OCI-M2 (cell line): Measurements from ENCODE around the gene CHCHD5.
"Not testable (repeated sequence)": the region's sequence is repeated elsewhere in the genome, so short reads cannot be mapped to it uniquely, and the experiment has no call there.

Experiments used
- DNase-seq: peaks from one replicate; lab custom pipeline; 2025; ENCODE audit not compliant: unreplicated experiment; lab: John Stamatoyannopoulos, UW

The CHCHD5 gene, protein sequence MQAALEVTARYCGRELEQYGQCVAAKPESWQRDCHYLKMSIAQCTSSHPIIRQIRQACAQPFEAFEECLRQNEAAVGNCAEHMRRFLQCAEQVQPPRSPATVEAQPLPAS

DNA sequence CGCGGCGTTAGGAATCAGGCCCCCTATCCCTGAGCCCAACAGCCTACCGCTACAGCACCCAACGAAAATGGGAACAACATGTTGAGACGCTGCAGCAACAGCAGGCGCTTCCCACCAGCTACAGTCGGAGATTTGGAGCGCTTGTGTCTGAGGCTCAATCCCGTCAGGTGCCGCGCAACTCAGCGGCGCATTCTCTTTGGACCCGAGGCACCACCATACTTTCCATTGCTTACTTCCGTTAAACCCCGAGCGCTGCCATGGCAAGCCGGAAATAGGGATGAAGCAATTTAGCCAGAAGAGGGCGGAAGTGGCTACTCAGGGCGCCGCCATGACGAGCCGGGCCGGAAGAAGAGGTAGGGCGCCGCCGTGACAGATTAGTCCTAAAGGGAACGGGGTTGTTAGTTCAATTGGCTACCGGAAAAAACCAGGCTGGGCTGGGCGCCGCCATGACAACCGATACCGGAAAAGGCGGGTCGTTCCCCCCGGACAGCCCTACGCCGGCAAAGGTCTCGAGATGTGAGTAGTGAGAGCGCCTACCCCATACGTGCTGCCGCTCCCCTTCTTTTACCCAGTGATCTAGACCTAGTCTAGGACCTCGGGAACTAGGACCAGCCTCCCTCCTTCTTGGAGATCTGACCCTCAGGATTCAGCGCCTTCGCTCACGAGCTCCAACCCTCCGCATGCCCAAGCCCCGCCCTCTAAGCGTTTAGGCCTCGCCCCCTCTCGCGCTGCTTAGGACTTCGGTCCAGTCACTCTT lies at the start of gene CHCHD5:
Gene CHCHD5, plus strand, starts transcription at position 476 of the 757 bp plus-strand sequence. Its CDS starts 39 bp downstream, at position 515.
- peak; percentile 73 for DNase-seq

DNA sequence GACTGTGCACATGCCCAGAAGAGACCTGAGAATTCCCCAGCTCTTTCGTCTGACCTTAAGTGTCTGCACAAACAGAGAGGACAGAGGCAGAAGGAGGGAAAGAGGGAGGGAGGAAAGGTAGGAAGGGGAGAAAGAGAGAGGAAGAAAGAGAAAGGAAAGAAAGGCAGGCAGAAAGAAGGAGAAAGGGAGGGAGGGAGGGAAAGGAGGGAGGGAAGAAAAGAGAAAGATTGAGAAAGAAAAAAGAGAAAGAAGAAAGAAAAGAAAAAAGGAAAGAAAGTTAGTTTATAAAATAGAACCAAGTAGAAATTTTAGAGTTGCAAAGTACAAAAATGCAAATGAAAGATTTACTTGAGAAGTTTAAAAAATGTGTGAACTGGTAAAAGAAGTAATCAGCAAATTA lies 49.6 kb upstream of the CHCHD5 start:
- DNase-seq = no peak

DNA sequence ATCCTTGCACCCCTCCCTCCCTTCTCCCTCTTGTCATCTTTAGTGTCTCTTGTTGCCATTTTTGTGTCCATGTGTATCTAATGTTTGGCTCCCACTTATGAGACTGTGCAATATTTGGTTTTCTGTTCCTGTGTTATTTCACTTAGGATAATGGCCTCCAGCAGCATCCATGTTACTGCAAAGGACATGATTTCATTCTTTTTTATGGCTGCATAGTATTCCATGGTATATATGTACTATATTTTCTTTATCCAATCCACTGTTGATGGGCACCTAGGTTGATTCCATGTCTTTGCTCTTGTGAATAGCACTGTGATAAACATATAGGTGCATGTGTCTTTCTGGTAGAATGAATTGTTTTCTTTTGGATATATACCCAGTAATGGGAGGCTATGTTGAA lies 47.7 kb upstream of the CHCHD5 start:
- not testable (repeated sequence) for DNase-seq

DNA sequence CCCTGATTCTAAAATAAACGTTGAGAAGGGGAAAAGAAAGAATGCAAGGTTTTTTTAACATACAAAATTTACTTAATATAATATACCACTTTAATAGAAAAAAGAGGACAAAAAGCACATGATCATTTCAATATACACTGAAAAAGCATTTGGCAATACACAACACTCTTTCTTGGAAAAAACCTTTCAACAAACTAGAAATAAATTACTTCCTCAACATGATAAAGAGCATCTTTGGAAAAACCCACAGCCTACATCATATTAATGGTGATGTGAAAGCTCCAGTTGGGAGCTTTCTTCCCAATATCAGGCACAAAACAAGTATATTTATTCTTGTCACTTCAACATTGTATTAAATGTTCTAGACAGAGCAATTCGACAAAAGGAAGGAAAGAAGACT lies 45.1 kb upstream of the CHCHD5 start:
- no peak for DNase-seq

DNA sequence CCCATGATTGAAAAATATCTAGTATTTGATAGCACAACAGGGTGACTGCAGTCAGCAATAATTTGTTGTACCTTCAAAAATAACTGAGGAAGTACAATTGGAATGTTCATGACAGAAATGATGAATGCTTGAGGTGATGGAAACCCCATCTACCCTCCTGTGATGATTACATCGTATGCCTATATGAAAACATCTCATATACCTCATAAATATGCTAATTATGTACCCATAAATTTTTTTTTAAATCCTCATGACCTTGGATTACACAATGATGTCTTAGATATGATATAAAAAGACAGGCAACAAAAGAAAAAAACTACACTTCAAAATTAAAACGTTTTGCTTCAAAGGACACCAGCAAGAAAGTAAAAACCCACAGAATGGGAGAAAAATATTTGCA lies 43.5 kb upstream of the CHCHD5 start:
- DNase-seq = no peak

DNA sequence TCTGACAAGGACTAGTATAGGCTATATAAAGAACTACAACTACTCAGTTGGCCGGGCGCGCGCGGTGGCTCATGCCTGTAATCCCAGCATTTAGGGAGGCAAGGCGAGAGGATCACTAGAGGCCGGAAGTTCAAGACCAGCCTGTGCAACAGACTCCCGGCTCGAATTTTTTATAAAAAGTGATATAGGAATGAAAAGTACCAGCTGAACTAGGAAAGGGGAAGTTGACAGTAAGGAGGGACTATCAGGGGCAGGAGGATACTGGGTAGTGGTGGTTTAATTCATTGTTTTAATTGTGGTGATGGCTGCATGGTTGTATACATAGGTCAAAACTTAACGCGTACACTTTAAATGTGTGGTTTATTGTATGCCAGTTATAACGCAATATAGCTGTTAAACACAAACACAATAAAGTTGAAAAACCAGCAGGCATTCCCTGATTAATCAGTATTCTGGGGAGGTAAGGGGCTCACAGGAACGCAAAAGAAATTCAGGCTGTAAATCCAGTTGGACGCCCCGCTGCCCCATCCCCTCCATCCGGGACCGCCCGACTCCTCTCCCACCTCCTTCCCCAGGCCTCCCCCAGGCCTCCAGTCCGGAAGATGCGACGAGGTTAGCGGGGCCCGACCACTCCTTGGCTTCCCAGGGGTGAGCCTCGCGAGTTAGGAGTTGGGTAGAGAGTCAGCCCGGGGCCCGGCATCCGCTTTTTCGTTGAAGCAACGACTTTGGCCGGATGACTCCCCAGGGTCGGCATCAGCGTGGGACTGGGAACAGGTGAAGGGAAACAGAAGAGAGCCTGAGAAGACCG lies 42.9 kb upstream of the CHCHD5 start:
- DNase-seq = peak; percentile 77

DNA sequence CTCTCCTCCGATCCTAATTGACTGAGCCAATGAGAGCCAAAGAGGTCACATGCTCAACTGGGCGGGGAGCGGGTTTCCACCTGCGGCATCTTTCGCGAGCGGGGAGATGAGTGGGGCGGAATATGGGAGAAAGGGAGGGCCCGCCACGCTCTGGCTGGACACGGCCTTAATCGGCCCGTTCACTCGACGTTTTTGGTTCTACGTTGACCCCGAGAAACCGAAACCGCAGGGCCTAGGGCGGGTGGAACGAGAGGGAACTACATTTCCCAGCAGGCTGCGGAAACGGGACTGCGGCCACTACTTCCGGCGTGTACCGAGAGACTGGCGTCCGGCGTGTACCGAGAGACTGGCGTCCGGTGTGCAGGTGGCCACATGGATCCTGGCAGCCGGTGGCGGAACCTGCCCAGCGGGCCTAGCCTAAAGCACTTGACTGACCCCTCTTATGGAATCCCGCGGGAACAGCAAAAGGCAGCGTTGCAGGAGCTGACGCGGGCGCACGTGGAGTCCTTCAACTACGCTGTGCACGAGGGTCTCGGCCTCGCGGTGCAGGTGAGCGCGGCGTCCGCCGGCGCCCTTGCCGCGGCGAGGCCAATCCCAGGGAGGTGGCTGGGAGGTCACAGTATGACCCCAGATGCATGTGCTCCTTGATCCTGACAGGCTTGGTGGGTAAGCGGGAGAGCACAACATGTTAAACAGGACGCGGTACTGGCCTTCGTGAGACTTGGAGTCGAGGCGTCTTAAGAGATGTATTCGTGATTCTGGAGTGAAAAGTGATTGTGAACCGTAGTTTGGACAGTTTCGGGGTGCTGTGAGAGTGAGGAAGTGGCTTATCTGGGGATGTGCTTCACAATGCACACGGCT lies 42.1 kb upstream of the CHCHD5 start, which contains the start of gene POLR1B:
Gene POLR1B, plus strand, starts transcription at position 343 of the 861 bp plus-strand sequence. Its CDS starts 30 bp downstream, at position 373.
- peak; percentile 50 for DNase-seq

DNA sequence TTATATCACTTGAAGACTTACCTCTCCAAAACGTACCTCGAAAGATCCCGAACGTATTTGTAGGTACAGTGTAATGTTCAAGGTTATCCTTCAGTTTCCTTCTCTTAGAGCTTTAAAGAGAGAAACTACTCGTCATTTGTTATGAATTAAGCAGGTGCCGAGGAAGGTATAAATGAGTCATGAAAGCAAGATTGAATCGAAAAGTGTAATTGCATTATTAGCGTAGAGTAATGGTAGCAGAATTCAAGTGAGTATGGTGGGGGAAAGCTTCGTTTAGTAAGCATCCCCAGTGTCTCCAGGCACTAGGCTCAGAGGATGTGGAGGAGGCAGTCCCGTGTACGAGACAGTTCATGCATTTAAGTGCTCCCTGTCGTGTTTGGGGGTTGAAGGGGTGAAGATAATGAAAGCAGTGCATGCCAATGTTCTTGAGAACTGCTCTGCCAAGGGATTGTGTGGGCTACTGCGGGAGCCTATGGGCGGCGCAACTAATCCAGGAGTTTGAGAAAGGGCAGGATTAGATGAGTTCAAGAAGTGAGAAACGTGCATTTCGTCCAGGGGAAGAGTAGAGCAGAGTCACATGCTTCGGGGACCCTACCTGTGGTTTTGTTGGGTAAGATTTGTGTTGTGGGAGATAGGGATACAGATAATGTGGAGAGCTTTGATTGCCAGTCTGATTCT lies 41.3 kb upstream of the CHCHD5 start:
- no peak for DNase-seq

DNA sequence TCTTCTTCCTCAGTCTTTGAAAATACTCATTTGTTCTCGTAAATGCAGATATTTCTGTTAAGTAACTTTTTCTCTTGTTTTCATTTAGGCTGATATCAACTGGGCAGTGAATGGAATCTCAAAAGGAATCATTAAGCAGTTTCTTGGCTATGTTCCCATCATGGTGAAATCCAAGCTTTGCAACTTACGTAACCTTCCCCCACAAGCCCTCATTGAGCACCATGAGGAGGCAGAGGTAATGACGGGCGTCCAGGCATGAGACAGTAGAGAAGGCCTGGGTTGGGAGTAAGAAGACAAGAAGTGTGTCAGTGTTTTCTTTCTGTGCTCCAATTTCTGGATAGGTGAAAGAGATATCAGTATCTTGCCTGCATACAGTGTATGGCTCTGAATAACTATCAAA lies 37.1 kb upstream of the CHCHD5 start:
- DNase-seq = no peak

DNA sequence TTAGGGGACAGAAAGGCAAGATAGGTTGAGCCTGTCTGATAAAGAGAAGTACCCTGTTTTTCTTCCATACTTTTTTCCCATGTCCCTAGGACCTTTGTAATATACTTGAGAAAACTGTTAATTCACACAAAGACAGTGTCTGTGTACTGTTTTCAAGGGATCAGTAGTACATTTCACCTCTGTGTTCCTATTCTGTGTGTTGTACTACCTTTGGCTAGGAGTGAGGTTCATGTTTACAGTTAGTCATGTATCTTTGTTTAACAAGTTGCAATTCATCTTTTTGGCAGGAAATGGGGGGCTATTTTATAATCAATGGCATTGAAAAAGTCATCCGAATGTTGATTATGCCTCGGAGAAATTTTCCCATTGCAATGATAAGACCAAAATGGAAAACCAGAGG lies 35.4 kb upstream of the CHCHD5 start:
- DNase-seq = no peak

DNA sequence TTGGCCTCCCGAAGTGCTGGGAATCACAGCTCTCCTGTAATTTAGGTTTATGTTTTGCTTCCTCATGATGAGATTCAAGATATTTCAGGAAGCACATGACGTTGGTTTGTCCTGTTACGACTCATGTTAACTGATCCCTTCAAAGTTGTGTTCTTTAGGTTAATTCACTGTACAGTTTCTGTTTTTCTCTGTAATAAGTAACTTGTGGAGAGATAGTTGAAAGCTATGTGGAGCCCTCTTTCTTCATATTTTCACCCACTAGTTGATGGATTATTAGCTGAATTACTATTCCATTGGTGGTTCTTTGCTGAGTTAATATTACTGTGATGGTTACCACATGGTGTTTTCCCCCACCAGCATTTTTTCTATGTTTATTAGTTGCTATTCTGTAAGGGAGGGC lies 18.3 kb upstream of the CHCHD5 start:
- no peak for DNase-seq

DNA sequence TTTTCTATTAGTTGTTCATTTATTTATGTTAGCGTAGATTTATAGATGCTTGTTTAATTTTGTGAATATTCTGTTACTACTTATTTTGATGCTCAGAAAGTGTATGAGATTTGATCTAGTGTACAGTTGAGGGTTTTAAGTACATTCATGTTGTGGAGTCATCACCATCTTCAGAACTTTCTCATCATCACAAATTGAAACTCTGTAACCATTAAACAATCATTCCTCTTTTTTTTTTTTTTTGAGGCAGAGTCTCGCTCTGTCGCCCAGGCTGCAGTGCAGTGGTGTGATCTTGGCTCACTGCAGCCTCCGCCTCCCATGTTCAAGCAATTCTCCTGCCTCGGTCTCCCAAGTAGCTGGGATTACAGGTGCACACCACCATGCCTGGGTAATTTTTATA lies 17.9 kb upstream of the CHCHD5 start:
- DNase-seq = not testable (repeated sequence)

DNA sequence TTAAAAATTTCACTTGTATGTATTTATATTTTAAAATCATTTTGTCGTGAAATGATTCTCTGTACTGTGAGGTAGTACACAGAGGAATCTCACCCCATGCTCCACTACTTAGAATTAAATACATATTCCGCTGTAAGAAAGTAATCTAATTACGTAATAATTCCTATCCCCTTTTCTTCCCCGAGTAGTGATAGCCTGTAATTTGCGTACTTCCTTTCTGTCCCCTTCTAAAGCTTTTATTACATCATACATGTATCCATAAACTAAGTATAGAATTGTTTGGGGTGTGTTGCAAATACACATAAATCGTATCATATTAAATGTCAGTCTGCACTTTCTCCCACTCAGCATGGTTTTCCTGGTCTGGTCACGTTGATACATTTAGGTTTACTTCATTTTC lies 12.4 kb upstream of the CHCHD5 start:
- DNase-seq = no peak

DNA sequence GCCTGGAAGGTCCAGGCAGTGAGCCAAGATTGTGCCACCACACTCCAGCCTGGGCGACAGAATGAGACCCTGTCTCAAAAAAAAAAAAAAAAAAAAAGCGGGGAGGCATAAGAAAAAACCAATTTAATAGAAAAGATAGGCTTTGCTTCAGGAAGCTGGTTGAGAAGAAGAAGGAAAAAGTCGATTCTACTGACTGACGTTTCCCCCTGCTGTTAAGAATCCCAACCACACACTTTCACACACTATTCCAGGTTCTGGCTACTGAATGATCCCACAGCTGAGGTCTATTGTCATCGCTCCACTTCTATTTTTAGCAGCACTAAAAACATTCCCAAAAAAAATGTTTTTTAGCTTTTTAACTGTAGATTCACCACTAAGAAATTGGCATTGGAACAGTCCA lies 6.7 kb upstream of the CHCHD5 start:
- DNase-seq = no peak

DNA sequence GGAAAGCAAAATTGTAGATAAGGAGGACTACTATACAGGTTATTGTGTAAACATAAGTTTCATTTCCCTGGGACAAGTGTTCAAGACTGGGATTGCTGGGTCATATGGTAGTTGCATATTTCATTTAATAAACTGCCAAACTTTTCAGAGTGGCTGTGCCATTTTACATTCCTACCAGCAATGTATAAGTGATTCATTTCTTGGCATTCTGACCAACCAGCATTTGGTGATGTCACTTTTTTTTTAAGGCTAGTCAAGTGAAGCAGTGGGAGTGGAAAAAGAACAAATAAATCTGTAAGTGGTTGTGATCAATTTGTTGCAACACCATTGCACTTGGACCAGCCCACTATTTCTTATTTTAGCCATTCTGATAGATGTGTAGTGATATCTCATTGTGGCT lies 5.2 kb upstream of the CHCHD5 start:
- no peak for DNase-seq

DNA sequence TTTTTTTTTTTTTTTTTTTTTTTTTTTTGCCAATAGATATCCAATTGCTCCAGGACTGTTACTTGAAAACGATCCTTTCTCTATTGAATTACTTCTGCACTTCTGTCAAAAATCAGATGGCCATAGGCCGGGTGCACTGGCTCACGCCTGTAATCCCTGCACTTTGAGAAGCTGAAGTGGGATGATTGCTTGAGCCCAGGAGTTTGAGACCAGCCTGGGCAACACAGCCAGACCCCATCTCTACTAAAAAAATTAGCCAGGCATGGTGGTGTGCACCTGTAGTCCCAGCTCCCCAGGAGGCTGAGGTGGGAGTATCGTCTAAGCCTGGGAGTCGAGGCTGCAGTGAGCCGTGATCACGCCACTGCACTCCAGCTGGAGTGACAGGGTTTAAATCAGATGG lies 4.3 kb upstream of the CHCHD5 start:
- no peak for DNase-seq

DNA sequence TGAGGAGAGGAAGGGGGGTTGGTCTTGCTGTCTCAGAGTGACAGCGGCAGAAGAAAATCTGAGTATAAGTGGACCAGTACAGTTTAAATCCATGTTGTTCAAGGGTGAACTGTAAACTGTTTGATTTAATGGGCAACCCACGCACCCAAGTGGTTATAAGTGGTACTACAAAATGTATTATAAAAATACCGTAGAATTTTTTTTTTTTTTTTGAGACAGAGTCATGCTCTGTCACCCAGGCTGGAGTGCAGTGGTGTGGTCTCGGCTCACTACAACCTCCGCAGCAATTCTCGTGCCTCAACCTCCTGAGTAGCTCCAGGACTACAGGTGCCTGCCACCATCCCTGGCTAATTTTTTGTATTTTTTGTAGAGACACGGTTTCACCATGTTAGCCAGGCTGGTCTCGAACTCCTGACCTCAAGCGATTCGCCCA lies 2.1 kb upstream of the CHCHD5 start:
- DNase-seq = peak; percentile 13

DNA sequence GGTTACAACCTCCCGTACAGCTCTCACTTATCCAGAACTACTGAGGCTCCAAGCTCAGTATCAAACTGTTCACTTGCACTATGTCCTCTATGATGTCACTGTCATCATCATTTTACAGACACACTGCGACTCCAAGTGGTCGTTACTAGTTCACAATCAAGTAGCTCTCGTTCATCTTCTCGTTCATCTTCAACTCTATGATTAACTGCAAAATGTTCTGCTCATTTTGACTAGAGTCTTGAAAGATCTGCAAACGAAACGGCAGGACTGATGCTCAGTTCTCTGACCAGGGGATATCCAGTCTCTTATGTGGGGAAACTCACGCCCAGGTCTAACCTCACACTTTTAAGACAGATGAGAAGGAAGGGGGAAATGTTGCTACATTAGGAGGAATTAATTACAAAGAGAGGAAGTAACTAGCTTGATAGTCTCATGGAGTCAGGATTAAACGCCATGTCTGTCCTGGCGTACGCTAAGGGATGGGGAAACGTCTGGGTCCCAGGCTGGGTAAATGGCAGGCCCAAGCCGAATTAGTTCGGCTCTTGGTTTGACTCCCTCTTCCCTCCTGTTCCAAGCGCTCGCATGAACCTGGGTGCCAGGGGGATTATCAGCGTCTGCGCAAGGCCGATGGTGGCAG lies 794 bp upstream of the CHCHD5 start:
- DNase-seq = no peak

DNA sequence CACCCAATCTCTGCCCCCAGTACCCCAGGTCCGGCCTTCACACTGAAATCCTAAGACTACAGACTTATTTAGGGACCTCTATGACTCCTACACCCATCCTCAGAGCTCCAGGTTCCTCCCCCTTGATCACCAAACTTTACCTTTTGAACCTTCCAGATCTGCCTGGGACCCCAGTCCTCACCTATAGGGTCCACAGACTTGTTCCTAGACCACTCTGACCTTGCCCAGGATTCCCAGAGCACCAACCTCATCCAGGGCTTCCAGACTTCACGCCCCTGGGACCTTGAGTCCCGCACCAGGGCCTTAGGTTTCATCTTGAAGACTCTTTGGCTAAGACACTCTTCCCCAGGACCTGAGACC lies 462 bp downstream of the CHCHD5 start:
- DNase-seq = no peak

DNA sequence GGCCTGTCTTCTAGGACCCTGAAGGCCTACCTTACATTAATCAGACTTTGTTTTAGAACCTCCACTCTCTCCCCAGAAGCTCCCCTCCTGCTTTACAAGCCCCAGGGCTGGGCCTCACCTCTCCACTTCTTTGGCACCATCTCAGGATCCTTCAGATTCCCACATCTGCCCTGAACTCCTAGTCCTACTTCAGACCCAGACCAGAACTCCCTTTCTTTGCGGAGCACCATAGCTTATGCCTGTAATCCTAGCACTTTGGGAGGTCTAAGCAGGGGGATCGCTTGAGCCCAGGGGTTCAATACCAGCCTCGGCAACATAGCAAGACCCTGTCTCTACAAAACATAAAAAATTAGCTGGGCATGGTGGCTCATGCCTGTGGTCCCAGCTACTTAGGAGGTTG lies 991 bp downstream of the CHCHD5 start:
- DNase-seq = no peak
